Calu3 (cell line): ENCODE results near the gene TPPP3. TPM values are rescaled to one million over a fixed set of nuclear protein-coding genes. Genes with fewer than 3 reads are reported as not detected.

Source experiments
- BruUV-seq: library from RNA; stranded (reverse); fragments of 400-500 nt; replicated peaks from 2 replicates; lab custom pipeline; 2021; lab: Mats Ljungman, UMichigan
- CTCF ChIA-PET: fragments of 300-600 bp; sonication (Branson Sonifier 250); formaldehyde crosslinking; loops from one replicate; lab custom pipeline; 2022; ENCODE audit warnings: antibody characterized with exemption; lab: Charles Lee
- DNase-seq: peaks from one replicate; pipeline ENCODE4 v3.0.0; 2022
- H3K27ac Mint-ChIP-seq: one replicate; pipeline ENCODE4 v1.8.0; 2022; ENCODE audit warnings: mixed read lengths; ENCODE audit not compliant: unreplicated experiment
- H3K27me3 Mint-ChIP-seq: one replicate; pipeline ENCODE4 v1.8.0; 2022; ENCODE audit warnings: mixed read lengths; ENCODE audit not compliant: unreplicated experiment
- H3K36me3 Mint-ChIP-seq: one replicate; pipeline ENCODE4 v1.8.0; 2022; ENCODE audit warnings: mild to moderate bottlenecking, moderate library complexity, mixed read lengths; ENCODE audit not compliant: insufficient read depth, unreplicated experiment
- H3K4me1 Mint-ChIP-seq: one replicate; pipeline ENCODE4 v1.8.0; 2022; ENCODE audit warnings: mild to moderate bottlenecking, low read depth, mixed read lengths; ENCODE audit not compliant: unreplicated experiment
- H3K4me3 Mint-ChIP-seq: one replicate; pipeline ENCODE4 v1.8.0; 2022; ENCODE audit warnings: mild to moderate bottlenecking, low read depth, moderate library complexity, mixed read lengths; ENCODE audit not compliant: unreplicated experiment
- H3K9me3 Mint-ChIP-seq: one replicate; pipeline ENCODE4 v1.8.0; 2022; ENCODE audit warnings: low read depth, mixed read lengths; ENCODE audit not compliant: unreplicated experiment
- CTCF ChIP-seq: fragments of 200-600 bp; IDR thresholded peaks from one replicate; pipeline ENCODE4 v1.8.0; 2022; ENCODE audit warnings: antibody characterized with exemption; ENCODE audit not compliant: unreplicated experiment
- intact Hi-C: fragments of 100-400 bp; cut with micrococcal nuclease; formaldehyde crosslinking; loops from one replicate; pipeline ENCODE4 v1.10.0; 2022; ENCODE audit not compliant: unreplicated experiment
- total RNA-seq: library from RNA; stranded (reverse); gene quantifications from 2 replicates; pipeline ENCODE4 v1.2.3, GENCODE V29; 2022

TPPP3 gene
- total RNA-seq, 1 experiment from 2014 or later = 8.5 TPM

DNA sequence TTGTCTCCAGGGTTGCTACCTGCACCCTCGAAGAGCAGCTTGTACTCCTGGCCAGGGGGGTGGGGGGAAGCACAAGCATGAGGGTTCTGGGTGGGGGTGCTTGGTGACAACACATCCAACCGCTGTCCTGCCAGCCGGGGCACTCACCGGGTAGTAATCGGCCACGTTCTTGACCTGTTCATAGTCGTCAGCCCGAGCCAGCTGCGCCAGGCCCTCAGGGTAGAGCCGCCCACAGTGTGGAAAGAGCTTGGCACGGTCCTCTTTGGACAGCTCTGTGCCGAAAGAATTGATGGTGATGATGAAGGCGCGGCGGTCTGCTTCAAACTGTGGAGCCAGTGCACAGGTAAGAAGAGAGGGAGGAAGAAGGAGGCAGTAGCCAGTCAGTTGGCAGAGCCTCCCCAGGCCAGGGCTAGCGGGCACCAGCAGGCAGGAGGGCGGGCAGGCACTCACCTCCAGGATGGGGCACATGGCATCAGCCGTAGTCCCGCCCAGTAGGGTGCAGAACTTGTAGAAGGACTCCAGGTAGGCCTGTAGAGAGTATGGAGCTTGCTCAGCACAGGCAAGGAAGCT, 45.6 kb upstream of the TPPP3 start:
- Mint-ChIP-seq H3K9me3 (no peaks in the 10 kb centered on the region), H3K4me3 (no peak overlapping the region), H3K4me1 (peaks cover 12% of the 10 kb centered on the region), H3K36me3 (peaks cover 16% of the 10 kb centered on the region), H3K27ac (no peak overlapping the region), H3K27me3 (no peaks in the 10 kb centered on the region)
- TF ChIP-seq CTCF = no peak
- no peak for DNase-seq
- no TSS peak for BruUV-seq
- intact Hi-C loops = no loop called here
- CTCF ChIA-PET = interaction anchor here (3.3 kb wide), 1 partner anchor 10 kb away, joined by 20 read pairs; no protein-coding TSS in a partner anchor

DNA sequence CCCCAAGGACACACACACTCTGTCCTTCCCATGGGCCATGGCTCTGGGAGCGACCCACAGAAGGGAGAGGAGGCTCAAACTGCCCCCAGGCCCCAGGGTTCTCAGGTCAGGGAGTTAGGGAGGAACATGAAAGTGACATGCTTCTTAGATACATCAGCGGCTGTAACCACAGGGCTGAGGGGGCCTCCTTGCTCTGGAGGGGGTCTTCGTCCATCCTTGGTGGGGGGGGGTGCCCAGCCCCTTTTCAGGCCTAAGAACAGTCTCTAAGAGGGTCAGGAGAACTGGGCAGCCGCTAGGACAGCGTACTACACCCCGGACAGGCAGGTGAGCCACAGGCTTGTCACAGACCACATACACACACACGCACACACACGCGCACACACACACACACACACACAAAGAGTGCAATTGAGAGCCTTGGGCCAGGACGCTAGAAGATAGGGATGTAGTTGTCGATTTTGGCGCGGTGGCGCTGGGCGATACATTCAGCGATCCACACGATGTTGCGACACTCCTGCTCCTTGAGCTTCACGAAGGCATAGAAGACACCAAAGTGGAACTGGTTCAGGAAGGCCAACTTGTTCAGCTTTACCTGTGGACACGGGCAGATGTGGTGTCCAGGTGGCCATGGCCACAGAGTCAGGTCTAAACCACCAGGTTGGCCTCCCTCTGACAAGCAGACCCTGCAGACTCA, 44.9 kb upstream of the TPPP3 start:
- Mint-ChIP-seq H3K27me3 (no peaks in the 10 kb centered on the region), H3K36me3 (peaks cover 16% of the 10 kb centered on the region), H3K9me3 (no peaks in the 10 kb centered on the region), H3K27ac (no peak overlapping the region), H3K4me3 (no peak overlapping the region), H3K4me1 (peaks cover 12% of the 10 kb centered on the region)
- TF ChIP-seq CTCF = no peak
- DNase-seq = no peak
- TSS peak; percentile 89 for BruUV-seq
- CTCF ChIA-PET = no interaction called here
- intact Hi-C loops = no loop called here

- Mint-ChIP-seq H3K4me1 (peaks cover 12% of the 10 kb centered on the region), H3K27ac (no peak overlapping the region), H3K9me3 (no peaks in the 10 kb centered on the region), H3K4me3 (no peak overlapping the region), H3K27me3 (no peaks in the 10 kb centered on the region), H3K36me3 (peaks cover 16% of the 10 kb centered on the region)
- CTCF ChIA-PET = no interaction called here
- BruUV-seq = no TSS peak
- DNase-seq = no peak
- intact Hi-C loops = no loop called here
- TF ChIP-seq CTCF = no peak
Measured at GRCh38 chr16:67437513-67437912, 44.2 kb upstream of the TPPP3 start.

DNA sequence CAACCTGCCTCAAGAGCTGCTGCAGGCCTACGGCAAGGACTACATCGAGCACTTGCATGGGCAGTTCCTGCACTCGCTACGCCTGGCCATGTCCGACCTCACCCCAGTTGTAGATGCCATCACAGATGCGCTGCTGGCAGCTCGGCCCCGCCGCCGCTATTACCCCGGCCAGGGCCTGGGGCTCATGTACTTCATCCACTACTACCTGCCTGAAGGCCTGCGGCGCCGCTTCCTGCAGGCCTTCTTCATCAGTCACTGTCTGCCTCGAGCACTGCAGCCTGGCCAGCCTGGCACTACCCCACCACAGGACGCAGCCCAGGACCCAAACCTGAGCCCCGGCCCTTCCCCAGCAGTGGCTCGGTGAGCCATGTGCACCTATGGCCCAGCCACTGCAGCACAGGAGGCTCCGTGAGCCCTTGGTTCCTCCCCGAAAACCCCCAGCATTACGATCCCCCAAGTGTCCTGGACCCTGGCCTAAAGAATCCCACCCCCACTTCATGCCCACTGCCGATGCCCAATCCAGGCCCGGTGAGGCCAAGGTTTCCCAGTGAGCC, 43.4 kb upstream of the TPPP3 start:
- TF ChIP-seq CTCF = no peak
- Mint-ChIP-seq H3K36me3 (peaks cover 16% of the 10 kb centered on the region), H3K27me3 (no peaks in the 10 kb centered on the region), H3K4me1 (peaks cover 5% of the 10 kb centered on the region), H3K4me3 (no peak overlapping the region), H3K9me3 (no peaks in the 10 kb centered on the region), H3K27ac (no peak overlapping the region)
- DNase-seq = no peak
- intact Hi-C loops = no loop called here
- CTCF ChIA-PET = interaction anchor here (0.5 to 1.2 kb wide), 3 partner anchors 9 to 426 kb away, joined by 3 to 5 read pairs (median 3); no protein-coding TSS in a partner anchor
- no TSS peak for BruUV-seq
